GM15510 (cell line): ENCODE measurements around the gene STXBP2.

ENCODE experiments used
- POLR2A ChIP-seq: IDR thresholded peaks from 3 replicates; pipeline ENCODE4 v1.6.1; 2011; ENCODE audit warnings: borderline replicate concordance; ENCODE audit not compliant: insufficient read length; ENCODE audit errors: extremely low read depth

STXBP2 gene

DNA sequence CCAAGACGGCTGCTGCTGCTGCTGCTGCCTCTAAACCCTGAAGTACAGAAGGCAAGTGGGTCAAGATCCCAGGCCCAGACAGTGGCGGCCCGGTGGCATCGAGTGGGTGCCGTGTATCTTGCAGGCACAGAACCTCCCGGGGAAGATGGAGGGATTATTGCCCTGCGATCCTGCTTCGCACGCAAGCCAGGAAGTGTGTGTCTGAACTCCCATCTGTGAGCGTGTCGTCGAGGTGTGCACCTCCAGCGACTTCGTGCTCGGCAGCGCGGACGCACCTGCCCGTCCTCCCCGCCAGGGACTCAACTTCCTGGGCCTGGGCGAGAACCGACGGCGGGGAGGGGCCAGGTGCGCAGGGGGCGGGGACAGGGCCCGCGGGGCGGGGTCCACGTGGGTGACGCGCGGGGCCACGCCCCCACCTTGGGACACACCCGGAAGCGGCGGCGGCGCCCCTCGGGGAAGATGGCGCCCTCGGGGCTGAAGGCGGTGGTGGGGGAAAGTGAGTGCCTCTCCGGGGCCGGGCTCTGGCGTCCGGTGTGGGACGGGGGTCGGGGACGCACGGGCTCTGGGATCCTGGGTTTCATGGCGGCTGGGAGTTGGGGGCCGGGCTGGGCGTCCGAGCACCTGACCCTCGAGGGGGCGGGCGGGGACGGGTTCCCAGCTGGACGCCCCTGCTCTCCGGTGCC lies at the start of gene STXBP2:
Gene STXBP2 (plus strand): TSS at position 420 of the 683 bp plus-strand sequence. CDS start 40 bp downstream, at position 460.
- TF ChIP-seq POLR2A = peak; percentile 80

DNA sequence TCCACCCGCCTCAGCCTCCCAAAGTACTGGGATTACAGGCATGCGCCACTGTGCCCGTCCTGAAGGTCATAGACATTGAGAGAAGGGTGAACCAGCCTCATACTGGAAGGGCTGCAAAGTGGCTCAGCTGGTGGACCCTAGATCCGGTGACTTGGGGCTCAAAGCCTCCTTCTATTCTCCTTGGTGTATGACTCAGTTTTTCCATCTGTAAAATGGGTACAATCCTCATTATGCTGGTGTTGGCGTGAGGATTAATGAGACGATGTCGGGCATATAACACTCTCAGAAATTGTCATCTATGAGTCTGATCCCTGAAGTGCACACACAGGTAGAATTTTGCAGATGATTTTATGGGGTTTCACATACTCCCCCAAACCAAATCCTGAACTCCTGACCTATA lies 47.1 kb upstream of the STXBP2 start:
- no peak for TF ChIP-seq POLR2A

DNA sequence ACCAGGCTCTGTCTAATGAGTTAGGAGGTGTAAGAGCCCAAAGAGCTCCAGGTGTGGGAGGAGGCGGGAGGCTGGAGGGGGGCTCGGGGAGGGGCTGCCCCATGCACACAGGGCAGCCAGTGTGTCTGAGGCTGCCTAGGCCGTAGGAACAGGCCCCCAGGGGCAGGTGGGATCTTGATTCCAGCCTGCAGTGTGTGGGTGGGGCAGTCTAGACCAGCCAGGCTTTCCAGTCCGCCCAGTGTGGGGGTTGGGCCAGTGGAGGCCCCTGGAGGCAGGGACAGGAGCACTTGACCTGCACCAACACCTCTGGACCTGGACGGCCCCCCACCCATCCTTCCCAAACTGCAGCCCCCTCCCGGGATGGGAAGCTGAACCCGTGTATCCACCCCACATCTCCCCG lies 46.7 kb upstream of the STXBP2 start:
- no peak for TF ChIP-seq POLR2A

DNA sequence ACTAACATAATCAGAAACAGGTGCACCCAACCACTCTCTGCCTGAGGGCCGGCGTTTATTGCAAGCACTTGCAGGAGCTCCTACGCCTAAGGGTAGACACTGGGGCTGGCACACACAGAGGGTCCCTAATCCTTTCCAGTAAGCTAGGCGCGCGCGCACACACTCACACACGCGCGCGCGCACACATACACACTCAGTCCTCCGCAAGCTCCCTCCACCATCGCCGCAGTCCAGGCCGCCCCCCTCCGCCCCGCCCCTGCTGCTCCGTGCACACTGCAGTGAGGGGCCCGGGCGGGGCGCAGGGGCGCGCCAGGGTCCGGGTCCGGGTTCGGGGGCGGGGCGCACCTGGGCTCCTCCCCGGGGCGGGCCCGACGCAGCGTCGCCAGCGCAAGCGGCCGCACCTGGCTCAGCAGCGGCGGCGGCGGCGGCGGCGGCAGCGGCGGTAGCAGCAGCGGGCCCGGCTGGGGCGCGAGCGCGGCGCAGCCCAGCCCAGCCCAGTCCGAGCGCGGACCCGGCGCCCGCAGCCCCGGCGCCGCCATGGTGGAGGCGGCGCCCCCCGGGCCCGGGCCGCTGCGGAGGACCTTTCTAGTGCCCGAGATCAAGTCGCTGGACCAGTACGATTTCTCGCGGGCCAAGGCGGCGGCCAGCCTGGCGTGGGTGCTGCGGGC lies 41.3 kb upstream of the STXBP2 start, which contains the start of gene CAMSAP3:
Gene CAMSAP3 (plus strand): TSS at position 398 of the 668 bp plus-strand sequence. CDS start 140 bp downstream, at position 538.
- TF ChIP-seq POLR2A = peak; percentile 28

DNA sequence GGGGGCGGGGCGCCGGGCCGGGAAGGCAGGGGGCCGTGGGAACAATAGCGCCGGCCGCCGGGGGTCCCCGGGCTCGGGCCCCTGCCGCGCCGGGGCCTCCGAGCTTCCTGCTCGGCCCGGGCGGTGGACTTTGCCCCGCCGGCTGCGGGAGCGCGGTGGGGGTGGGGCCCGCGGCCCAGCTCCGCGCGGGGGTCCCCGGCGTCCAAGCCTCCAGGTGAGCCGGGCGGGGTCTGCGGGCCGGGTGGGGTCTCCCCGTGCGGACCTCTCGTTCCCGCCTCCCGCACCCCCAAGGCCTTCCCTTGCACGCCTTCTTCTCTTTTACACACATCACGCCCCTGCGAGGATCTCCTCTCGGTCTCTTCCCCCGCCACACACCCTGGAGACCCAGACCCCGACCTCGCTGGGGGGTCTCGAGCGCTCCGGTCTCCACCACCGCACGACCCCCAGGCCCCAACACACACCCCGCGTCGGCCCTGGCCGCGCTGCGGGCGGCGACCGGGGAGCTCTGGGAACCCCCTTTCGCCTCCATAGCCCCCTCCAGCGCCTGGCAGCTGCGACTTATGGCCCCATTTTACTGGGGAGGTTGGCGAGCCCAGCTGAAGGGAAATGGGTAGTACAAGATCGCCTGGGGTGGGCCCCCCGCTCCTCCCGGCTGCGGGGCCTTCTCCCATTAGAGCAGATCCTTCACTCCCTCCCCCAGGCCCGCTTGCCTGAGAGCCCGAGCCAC lies 40.5 kb upstream of the STXBP2 start:
- TF ChIP-seq POLR2A = no peak

DNA sequence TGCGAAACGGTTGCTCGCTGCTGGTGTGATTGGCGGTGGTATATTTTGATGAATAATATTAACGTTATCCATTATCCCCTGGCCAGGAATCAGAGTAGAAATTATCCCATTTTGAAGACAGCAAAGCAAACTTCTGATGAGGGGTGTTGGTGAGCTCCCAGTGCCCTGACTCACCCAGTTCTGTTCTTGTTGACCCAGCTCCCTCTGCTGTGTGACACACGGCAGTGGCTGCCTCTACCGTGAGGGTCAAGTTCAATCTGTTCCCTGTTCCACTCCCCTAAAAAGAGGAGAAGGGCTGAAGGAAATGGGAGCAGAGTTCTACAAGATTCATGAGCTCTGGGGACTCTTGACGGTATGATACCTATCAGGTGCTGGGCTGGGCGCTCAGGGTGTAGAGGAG lies 39.2 kb upstream of the STXBP2 start:
- no peak for TF ChIP-seq POLR2A

DNA sequence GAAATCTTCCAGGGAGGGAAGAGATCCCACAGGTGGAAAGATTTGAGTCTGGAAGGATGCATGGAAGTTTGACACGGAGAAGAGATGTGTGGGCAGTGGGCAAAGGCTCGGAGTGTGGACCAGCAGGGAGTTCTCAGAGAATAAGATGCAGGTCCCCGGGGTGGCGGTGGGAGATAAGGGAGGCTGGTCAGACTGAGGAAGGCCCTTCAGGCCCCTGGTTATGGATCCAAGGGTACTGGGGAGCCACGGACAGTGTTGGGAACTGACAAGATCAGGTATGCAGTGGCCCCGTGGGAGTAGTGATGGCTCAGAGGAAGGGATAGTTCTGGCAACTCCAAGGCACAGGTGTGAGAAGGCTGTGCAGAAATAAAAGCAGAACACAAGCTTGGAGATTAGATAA lies 38.7 kb upstream of the STXBP2 start:
- TF ChIP-seq POLR2A = no peak

DNA sequence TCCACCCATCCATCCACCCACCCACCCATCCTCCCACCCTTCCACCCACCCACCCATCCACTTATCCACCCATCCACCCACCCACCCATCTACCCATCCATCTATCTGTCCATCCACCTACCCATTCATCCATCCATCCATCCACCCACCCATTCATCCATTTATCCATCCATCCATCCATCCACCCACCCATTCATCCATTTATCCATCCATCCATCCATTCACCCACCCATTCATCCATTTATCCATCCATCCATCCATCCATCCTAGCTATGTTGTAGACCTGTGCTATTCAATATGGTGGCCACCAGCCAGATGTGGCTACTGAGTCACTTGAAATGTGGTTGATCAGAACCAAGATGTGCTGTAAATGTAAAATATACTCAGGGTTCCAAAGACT lies 36.2 kb upstream of the STXBP2 start:
- TF ChIP-seq POLR2A = no peak

DNA sequence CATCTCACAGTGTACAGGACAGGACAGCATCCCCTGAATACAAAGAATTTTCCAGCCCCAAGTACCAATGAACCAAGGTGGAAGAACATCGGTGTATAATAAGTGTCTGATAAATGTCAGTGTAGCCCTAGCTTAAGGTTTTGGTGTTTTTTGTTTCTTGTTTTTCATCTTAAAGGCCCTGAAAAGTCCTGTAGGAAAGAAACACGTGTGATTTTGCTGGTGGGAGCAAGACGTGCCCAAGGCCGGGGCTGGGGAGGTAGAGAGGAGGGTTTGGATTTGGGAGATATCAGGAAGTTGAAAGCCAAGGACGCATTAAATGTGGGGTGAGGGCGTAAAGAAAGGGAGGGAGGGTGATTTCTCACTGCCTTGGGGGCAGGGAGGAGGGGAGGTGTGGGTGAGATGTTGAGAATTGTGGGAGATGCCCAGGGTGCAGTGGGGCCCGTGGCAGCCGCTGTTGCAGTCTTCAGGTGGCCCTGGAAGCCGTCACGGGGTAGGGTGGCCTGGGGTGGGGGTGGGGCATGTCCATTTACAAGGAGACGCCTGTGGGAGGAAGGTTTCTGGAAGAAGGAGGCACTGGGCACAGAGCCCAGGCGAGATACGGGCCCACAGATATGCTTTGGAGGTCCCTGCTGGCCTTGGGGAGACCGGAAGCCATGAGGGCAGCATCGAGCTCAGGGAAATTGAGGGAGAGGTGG lies 34.5 kb upstream of the STXBP2 start:
- TF ChIP-seq POLR2A = no peak

DNA sequence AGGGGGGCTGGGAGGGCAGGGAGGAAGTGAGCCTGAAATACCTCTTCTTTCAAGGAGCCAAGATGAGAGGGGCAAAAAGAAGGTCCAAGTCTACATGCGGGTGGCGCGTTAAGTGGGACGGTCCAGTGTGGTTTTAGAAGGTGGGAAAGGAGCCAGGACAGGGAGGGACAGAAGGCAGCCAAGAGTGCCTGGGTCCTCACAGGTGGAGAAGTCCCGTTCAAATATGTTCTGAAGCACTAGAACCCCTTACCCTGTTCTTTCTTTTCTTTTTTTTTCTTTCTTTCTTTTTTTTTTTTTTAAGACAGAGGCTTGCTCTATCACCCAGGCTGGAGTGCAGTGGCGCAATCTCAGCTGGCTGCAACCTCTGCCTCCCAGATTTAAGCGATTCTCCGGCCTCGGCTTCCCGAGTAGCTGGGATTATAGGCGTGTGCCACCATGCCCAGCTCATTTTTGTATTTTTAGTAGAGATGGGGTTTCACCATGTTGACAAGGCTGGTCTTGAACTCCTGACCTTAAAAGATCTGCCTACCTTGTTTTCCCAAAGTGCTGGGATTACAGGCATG lies 33.9 kb upstream of the STXBP2 start:
- TF ChIP-seq POLR2A = no peak

DNA sequence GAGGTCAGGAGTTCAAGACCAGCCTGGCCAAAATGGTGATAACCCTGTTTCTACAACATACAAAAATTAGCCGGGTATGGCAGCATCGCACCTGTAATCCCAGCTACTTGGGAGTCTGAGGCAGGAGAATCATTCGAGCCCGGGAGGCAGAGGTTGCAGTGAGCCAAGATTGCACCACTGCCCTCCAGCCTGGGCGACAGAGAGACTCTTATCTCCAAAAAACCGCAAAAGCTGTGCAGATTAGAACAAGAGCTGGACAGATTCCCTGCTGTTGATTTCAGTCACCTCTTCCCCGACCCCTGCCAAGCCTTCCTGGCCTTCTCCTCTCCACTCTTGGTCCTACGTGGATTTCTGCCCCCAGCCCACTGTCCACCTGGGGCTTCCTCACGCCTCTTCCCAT lies 33.0 kb upstream of the STXBP2 start:
- TF ChIP-seq POLR2A = no peak

DNA sequence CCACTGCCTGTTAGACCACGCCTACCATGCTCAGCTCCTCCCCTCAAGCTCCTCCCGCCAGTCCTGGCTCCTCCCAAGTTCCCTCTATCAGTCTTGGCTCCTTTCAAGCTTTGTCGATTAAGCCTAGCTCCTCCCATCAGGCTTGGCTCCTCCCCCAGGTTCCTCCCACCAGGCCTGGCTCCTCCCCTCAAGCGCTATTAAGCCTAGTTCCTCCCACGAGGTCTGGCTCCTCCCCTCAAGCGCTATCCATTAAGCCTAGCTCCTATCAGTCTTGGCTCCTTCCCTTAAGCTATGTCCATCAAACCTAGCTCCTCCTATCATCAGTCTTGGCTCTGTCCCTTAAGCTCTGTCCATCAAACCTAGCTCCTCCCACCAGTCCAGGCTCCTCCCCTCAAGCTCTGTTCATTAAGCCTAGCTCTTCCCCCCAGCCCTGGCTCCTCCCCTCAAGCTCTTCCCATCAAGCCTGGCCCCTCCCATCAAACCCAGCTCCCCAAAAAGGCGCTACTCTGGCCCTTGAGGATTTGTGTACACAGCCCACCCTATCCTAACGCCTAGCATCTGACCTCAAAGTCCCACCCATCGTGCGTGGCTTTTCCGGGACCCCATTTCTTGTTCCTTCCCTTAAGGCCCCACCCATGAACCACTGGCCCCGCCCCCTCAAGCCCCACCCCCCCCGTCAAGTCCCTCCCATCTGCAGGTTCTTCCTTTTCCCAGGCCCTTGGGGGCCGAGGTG lies 31.3 kb upstream of the STXBP2 start:
- no peak for TF ChIP-seq POLR2A

DNA sequence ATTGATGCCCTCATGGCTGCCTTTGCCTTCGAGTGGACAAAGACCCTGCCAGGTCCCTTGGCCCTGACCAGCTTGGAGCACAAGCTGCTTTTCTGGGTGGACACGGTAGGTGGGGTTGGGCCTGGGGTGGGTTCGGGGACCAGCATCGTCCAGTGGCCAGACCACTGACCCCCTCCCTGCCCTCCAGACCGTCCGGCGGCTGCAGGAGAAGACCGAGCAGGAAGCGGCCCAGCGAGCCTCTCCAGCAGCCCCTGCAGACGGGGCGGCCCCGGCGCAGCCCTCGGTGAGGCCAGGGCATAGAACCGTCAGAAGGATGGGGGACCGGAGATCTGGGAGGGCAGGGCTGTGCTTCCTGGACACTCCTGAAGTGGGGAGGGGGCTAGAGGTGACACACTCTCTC lies 30.6 kb upstream of the STXBP2 start:
- no peak for TF ChIP-seq POLR2A
